Hematopoietic multipotent progenitor cell treated with erythropoietin and hydrocortisone succinate and interleukin-3 and kit ligand, for 6 days (in vitro differentiated cells): ENCODE measurements around the gene CTCF.
A peak's percentile ranks its signal among the peaks of the same experiment; 100 is the strongest.
"Not testable (repeated sequence)": the region's sequence is repeated elsewhere in the genome, so short reads cannot be mapped to it uniquely, and the experiment has no call there.

Experiments
- DNase-seq: peaks from one replicate; pipeline ENCODE4 v3.0.0-alpha.2; 2015

Gene CTCF

GRCh38 chr16:67562526-67562917 is at the start of gene CTCF:
Gene CTCF, plus strand, starts transcription at chr16:67562526. Its CDS starts 48,307 bp downstream, at chr16:67610833.
- DNase-seq = peak; percentile 91

DNA sequence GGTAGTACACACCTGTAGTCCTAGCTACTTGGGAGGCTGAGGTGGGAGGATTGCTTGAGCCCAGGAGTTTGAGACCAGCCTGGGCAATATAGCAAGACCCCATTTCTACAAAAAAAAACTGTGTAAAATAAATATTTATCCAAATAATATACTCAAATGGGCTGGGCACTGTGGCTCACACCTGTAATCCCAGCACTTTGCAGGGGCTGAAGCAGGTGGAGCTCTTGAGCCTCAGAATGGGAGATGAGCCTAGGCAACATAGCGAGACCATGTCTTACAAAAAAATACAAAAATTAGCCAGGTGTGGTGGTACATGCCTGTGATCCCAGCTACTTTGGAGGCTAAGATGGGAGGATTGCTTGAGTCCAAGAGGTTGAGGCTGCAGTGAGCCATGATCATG is 48.4 kb upstream of the CTCF start:
- DNase-seq = not testable (repeated sequence)

GRCh38 chr16:67514382-67514828 is 47.9 kb upstream of the CTCF start:
- peak; percentile 98 for DNase-seq

- no peak for DNase-seq
Measured at GRCh38 chr16:67516296-67517154, 45.8 kb upstream of the CTCF start.

DNA sequence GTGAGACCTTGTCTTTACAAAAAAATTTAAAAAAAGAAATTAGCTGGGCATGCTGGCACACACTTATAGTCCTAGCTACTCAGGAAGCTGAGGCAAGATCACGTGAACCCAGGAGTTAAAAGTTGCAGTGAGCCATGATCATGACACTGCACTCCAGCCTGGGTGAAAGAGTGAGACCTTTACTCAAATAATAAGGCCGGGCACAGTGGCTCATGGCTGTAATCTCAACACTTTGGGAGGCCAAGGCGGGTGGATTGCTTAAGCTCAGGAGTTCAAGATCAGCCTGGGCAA is 45.2 kb upstream of the CTCF start:
- DNase-seq = no peak

- DNase-seq = no peak
Measured at GRCh38 chr16:67517661-67518423, 44.5 kb upstream of the CTCF start.

- DNase-seq = no peak
Measured at GRCh38 chr16:67518676-67519075, 43.6 kb upstream of the CTCF start.

DNA sequence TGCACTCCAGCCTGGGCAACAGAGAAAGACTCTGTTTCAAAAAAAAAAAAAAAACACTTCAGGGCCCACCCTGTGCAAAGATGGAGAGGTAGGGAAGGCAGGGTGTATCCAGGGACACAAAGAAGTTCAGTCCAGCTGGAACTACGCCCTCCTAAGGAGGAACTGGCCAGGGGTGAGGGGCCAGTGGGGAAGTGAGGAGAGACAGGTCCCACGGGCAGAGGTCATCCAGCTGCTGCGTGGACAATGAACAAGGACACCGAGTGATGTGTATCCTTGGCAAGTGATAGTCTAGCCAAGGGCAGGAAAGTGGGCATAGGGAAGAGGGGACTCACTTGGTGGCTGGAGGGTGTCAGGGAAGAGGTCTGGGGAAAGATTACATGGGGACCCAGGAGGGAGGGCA is 43.1 kb upstream of the CTCF start:
- DNase-seq = no peak

- peak; percentile 98 for DNase-seq
Measured at GRCh38 chr16:67521095-67521804, 41.1 kb upstream of the CTCF start.

- peak; percentile 59 for DNase-seq
Measured at GRCh38 chr16:67525176-67525860, 37.0 kb upstream of the CTCF start.

DNA sequence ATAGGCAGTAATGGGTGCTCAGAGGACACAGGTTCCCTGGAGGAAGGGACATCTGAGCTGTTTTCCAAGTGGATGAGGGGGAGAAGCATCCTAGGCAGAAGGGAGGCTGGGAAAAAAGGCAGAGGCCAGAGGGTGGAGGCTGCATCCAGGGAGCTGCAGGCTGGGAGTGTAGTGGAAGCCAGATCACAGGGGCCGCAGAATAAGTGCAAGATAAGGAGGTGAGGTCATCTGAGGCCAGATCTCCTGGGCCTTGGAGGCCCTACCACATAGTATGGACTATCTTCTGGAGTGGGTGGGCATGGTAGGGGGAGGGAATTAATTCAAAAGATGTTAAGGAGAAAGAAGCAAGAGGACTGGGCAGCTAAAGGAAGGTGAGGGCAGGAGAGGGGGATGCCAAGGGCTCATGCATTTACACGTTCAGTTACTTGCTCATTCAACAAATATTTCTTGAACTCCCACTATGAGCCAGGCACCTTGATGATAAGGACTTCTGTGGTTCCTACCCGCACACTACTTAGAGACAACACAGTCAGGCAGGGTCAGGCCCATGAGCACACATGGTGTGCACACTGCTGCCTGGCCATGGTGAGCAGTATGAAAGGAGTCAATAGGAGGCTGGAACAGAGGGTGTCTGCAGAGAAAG is 36.1 kb upstream of the CTCF start:
- DNase-seq = peak; percentile 90

DNA sequence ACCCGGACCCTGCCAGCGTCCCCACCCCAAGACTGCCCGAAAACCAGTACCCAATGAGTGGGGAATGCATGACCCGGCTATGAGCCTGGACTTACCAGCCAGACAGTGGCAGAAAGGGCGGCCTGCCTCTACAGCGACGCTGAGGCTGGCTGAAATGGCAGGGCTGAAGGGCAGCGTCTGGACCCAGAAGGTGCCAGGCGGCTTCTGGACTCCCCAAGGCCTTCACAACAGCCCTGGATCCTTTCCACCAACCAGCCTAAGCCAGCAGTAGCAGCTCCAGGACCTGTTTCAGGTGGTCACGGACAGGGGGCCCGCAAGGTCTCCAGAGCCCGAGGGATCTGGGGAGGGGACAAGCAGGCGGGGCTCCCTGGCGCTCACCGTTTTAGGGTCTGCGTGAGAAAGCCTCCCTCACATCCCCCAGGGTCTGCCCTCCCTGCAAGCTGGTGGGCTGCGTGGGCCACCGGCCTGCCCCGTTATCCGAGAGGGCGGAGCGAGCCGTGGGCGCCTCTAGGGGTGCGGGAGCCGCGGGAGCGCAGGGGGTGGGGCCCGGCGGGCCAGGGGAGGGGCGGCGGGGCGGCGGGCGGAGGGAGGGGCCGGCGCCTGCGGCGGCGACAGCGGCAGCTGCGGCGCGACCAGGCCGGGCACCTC is 34.0 kb upstream of the CTCF start, which contains the start of gene RIPOR1:
TSS of gene RIPOR1 (plus strand) at position 608 of the 648 bp plus-strand sequence. CDS start 9,618 bp downstream, outside the sequence.
- DNase-seq = peak; percentile 70

- peak; percentile 46 for DNase-seq
Measured at GRCh38 chr16:67528870-67529581, 33.3 kb upstream of the CTCF start.

DNA sequence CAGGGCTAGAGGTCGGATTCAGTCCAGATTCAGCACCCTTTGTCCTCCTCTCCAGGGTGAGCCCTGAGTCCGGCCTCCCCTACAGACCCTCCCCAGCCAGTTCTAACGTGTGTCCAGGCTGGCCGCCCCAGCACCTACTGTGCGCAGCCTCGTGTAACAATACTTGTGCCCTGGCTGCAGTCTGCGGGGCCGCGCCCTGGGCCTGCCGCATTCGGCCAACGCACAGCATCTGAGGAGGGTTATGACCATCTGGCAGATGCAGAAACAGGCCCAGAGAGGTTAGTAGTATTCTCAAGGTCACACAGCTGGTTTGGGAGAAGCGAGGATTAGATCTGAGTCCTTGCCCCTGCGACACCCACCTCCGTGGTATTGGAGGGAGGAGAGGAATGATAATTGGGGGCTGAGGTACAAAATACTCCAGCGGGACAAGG is 32.7 kb upstream of the CTCF start:
- DNase-seq = peak; percentile 45

DNA sequence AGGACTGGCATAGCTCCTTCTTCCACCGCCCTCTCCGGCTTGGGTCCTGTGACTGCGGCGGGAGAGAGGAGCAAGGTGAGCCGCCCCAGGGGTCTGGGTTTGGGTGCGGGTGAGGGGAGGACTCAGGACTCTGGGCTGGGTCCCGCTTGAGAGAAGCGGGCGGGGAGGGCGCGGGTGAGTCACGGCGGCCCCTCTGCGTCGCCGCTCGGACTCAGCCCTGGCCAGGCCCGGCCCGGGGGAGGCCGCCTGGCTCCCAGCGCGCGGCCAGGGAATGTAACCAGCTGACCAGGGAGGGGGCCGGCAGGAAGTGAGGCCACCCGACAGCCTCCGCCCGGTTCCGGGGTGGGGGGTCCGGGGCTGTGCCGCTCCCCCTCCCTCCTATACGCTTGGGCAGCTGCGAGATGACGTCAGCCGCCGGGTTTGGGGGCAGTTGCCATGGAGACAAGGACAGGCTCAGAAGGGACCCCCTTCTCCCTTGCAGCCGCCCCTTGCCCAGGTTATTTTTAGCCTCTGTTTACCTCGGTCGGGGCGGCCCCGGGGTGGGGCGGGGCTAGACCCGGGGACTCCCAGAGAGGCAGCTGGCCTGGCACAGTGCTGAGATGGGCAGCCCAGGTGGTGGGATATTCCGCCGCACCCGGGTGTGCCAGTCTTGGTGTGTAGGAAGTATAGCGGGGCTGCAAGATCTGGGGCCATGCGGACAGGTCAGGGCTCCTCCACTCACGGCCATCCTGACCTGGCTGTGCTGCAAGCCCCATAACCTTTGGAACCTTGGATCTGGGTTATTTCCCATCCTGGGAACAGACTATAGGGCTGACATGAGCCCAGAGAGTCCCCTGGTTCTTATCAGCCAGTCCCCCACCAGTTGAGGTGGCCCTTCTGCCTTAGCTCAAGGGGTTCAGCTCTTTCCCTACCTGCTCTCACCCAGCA is 32.0 kb upstream of the CTCF start:
- peak; percentile 32 for DNase-seq

GRCh38 chr16:67531247-67531646 is 31.1 kb upstream of the CTCF start:
- DNase-seq = peak; percentile 57

DNA sequence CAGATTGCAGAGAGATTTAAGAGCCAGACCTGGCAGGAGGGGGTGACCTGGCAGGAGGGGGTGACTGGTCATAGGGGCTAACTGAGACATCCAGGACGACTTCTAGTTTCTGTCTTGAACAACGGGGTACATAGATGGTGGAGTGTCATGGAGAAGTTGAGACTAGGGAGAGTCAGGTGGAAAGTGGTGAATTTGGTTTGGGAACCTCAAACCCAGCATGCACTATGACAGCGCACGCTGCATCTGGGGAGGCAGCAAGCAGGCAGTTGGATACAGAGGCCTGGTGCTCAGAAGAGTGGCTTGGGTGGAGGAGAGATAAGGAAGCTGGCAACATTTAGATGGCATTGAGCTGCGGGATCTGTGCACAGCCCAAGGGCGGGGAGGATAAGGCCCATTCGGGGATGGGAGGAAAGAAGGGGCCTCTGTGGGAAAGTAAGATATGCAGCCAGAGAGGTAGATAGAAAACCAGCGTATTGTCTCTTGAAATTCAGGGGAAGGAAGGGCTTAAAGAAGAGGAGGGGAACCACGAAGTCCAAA is 29.2 kb upstream of the CTCF start:
- peak; percentile 97 for DNase-seq

DNA sequence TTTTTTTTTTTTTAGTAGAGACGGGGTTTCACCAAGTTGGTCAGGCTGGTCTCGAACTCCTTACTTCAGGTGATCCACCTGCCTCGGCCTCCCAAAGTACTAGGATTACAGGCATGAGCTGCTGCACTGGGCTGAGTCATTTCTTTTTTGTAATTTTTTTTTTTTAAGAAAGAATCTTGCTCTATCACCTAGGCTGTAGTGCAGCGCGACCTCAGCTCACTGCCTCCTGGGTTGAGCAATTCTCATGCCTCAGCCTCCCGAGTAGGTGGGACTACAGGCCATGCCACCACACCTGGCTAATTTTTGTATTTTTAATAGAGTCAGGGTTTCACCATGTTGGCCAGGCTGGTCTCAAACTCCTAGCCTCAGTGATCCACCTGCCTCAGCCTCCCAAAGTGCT is 28.3 kb upstream of the CTCF start:
- DNase-seq = not testable (repeated sequence)

GRCh38 chr16:67534431-67534830 is 27.9 kb upstream of the CTCF start:
- peak; percentile 53 for DNase-seq
